GM18858 (cell line): ENCODE data around the gene MLN.

Experiments
- ATAC-seq: cut with Tn5 transposase; IDR thresholded peaks from one replicate; pipeline ENCODE4 v1.9.1; 2021; ENCODE audit not compliant: unreplicated experiment

MLN gene

GRCh38 chr6:33816911-33817310 lies 13.1 kb upstream of the MLN start:
- ATAC-seq = no peak

- ATAC-seq = no peak
Measured at GRCh38 chr6:33815854-33816253, 12.1 kb upstream of the MLN start.

- no peak for ATAC-seq
Measured at GRCh38 chr6:33813990-33814985, 10.5 kb upstream of the MLN start.

- ATAC-seq = no peak
Measured at GRCh38 chr6:33813246-33813904, 9.6 kb upstream of the MLN start.

- no peak for ATAC-seq
Measured at GRCh38 chr6:33812669-33813068, 8.9 kb upstream of the MLN start.

- no peak for ATAC-seq
Measured at GRCh38 chr6:33809594-33809993, 5.8 kb upstream of the MLN start.

- ATAC-seq = no peak
Measured at GRCh38 chr6:33808641-33809180, 4.9 kb upstream of the MLN start.

GRCh38 chr6:33807606-33808005 lies 3.8 kb upstream of the MLN start:
- no peak for ATAC-seq

- no peak for ATAC-seq
Measured at GRCh38 chr6:33806841-33807240, 3.0 kb upstream of the MLN start.

GRCh38 chr6:33802186-33802958 lies 1.4 kb downstream of the MLN start:
- no peak for ATAC-seq

- no peak for ATAC-seq
Measured at GRCh38 chr6:33801611-33802010, 2.2 kb downstream of the MLN start.

GRCh38 chr6:33800248-33800969 lies 3.4 kb downstream of the MLN start:
- no peak for ATAC-seq

GRCh38 chr6:33799454-33800113 lies 4.2 kb downstream of the MLN start:
- ATAC-seq = no peak

GRCh38 chr6:33798343-33798848 lies 5.4 kb downstream of the MLN start:
- no peak for ATAC-seq

- ATAC-seq = no peak
Measured at GRCh38 chr6:33797626-33798342, 6.0 kb downstream of the MLN start.

- no peak for ATAC-seq
Measured at GRCh38 chr6:33794910-33795623, 8.7 kb downstream of the MLN start.

GRCh38 chr6:33792981-33793380 lies 10.8 kb downstream of the MLN start:
- no peak for ATAC-seq

- no peak for ATAC-seq
Measured at GRCh38 chr6:33791620-33792019, 12.2 kb downstream of the MLN start.
